ENCODE measurements around the gene COBLL1.

The COBLL1 gene

GRCh38 chr2:164690361-164690760 lies 151.3 kb downstream of the COBLL1 start:
- Mint-ChIP-seq H3K9me3 (no peaks in the 10 kb centered on the region), H3K4me1 (no peaks in the 10 kb centered on the region), H3K36me3 (ENCODE audit: low read depth) (no peaks in the 10 kb centered on the region), H3K27me3 (ENCODE audit: low read depth, poor library complexity) (no peaks in the 10 kb centered on the region), H3K27ac (no peak overlapping the region), H3K4me3 (no peak overlapping the region)
- no peak for DNase-seq
- no peak for TF ChIP-seq CTCF (IDR thresholded peaks at IDR 0.05)

GRCh38 chr2:164688896-164689419 lies 152.7 kb downstream of the COBLL1 start:
- no peak overlapping the region for H3K4me3 Mint-ChIP-seq

GRCh38 chr2:164681009-164681408 lies 160.6 kb downstream of the COBLL1 start:
- TF ChIP-seq CTCF (IDR thresholded peaks at IDR 0.05): no peak
- Mint-ChIP-seq H3K27ac (no peak overlapping the region), H3K9me3 (peaks cover 9% of the 10 kb centered on the region), H3K36me3 (ENCODE audit: low read depth) (no peaks in the 10 kb centered on the region), H3K27me3 (ENCODE audit: low read depth, poor library complexity) (no peaks in the 10 kb centered on the region), H3K4me3 (no peak overlapping the region), H3K4me1 (no peaks in the 10 kb centered on the region)
- no peak for DNase-seq

More at GRCh38 chr2:164688896-164689419, 152.7 kb downstream of the COBLL1 start:
- no peak for DNase-seq
- no peaks in the 10 kb centered on the region for H3K27me3 Mint-ChIP-seq (ENCODE audit: low read depth, poor library complexity)
- no peak for TF ChIP-seq CTCF (IDR thresholded peaks at IDR 0.05)
- no peak overlapping the region for H3K27ac Mint-ChIP-seq
- H3K36me3 Mint-ChIP-seq (ENCODE audit: low read depth): no peaks in the 10 kb centered on the region
- no peaks in the 10 kb centered on the region for H3K9me3 Mint-ChIP-seq
- no peaks in the 10 kb centered on the region for H3K4me1 Mint-ChIP-seq

GRCh38 chr2:164678631-164679149 lies 162.9 kb downstream of the COBLL1 start:
- Mint-ChIP-seq H3K4me3 (no peak overlapping the region), H3K36me3 (ENCODE audit: low read depth) (no peaks in the 10 kb centered on the region), H3K27ac (no peak overlapping the region), H3K27me3 (ENCODE audit: low read depth, poor library complexity) (no peaks in the 10 kb centered on the region), H3K4me1 (no peaks in the 10 kb centered on the region), H3K9me3 (peaks cover 9% of the 10 kb centered on the region)
- no peak for TF ChIP-seq CTCF (IDR thresholded peaks at IDR 0.05)
- no peak for DNase-seq

- no peaks in the 10 kb centered on the region for H3K4me1 Mint-ChIP-seq
- no peak for DNase-seq
- H3K36me3 Mint-ChIP-seq (ENCODE audit: low read depth): no peaks in the 10 kb centered on the region
- H3K9me3 Mint-ChIP-seq: peaks cover 9% of the 10 kb centered on the region
- H3K27me3 Mint-ChIP-seq (ENCODE audit: low read depth, poor library complexity): no peaks in the 10 kb centered on the region
- TF ChIP-seq CTCF (IDR thresholded peaks at IDR 0.05): no peak
- no peak overlapping the region for H3K27ac Mint-ChIP-seq
- H3K4me3 Mint-ChIP-seq: no peak overlapping the region
Observed at GRCh38 chr2:164677733-164678132, 163.9 kb downstream of the COBLL1 start.

GRCh38 chr2:164677271-164677670 lies 164.4 kb downstream of the COBLL1 start:
- Mint-ChIP-seq H3K4me3 (no peak overlapping the region), H3K27me3 (ENCODE audit: low read depth, poor library complexity) (no peaks in the 10 kb centered on the region), H3K9me3 (peaks cover 9% of the 10 kb centered on the region), H3K4me1 (no peaks in the 10 kb centered on the region), H3K27ac (no peak overlapping the region), H3K36me3 (ENCODE audit: low read depth) (no peaks in the 10 kb centered on the region)
- DNase-seq: no peak
- no peak for TF ChIP-seq CTCF (IDR thresholded peaks at IDR 0.05)

All from nephron progenitor cell (in vitro differentiated cells).